HG02588 (cell line): Measurements from ENCODE around the gene EFCAB3.
"Not testable (repeated sequence)": the region's sequence is repeated elsewhere in the genome, so short reads cannot be mapped to it uniquely, and the experiment has no call there.

Experiments
- ATAC-seq: cut with Tn5 transposase; IDR thresholded peaks from one replicate; pipeline ENCODE4 v1.9.1; 2021; ENCODE audit warnings: mild to moderate bottlenecking, moderate library complexity; ENCODE audit not compliant: unreplicated experiment

Gene EFCAB3

DNA sequence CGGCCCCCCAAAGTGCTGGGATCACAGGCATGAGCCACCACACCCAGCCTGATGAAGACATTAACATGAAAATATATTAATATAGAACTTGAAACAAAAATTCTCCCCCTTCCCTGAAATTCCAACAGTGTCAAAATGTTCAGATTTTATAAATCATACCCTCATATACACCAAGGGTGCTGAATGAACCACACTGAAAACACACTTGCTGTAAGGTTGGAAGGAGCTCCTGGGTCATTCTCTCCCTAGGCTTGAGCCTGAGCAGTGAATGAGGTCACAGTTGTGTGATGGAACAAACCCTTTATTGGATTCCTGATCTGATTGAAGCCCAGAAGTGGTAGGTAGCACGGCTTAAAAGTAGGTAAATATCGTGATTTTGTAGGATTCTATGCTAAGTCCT is at the start of gene EFCAB3:
TSS of gene EFCAB3 (plus strand) at position 301 of the 400 bp plus-strand sequence. CDS start 2,427 bp downstream, outside the sequence.
- ATAC-seq, result no peak

DNA sequence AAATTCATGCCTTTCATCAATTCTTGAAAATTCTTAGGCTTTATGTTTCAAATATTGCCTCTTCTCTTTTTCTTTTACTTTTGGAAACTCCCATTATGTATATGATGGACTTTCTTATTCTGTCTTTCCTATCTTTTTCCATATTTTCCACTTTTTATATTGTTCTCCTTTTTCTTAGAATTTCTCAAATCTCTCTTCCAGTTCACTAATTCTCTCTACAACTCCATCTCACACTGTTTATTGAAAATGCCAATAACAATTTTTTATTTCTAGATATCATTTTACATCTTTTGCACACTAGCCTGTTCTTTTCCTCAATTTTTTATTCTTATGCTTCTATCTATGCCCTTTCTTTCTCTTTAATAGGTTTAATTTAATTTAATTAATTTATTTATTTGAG is 43.8 kb upstream of the EFCAB3 start:
- no peak for ATAC-seq

DNA sequence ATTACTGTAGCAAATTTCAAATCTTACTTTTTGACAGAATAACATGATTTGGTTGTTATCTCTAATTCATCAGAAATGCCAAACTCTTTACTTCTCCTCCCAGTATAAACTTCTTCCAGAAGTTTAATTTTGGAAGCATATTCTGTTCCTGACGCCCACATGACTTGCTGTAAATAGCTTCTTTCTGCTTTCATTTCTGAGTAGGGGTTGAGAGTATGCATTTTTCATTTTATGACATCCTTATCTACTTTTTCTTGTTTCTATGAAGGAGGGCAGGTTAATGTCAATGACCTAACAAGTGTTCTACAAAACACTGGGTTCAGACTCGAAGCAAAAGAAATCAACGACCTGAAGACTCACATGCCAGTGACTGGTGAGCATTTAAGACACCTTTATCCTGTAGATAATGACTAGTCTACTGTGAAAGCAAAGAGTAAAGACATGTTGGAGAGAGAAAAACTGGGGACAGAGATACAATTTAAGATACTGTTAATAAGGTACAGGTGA is 36.5 kb upstream of the EFCAB3 start:
- ATAC-seq, result no peak

DNA sequence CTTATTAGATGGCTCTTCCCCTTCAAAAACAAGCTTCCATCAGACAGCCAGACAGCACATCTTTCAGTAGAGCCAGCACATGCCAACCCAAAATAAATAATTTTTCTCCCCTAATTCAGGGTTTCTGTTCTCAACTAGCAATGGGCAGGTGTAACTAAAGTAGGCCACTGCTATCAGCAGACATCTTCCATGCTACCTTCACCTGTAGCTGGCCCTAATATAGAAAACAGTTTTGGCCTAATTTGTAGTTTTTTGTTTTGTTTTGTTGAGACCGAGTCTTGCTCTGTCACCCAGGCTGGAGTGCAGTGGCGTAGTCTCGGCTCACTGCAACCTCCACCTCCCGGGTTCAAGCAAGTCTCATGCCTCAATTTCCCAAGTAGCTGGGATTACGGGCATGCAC is 29.2 kb upstream of the EFCAB3 start:
- no peak for ATAC-seq

DNA sequence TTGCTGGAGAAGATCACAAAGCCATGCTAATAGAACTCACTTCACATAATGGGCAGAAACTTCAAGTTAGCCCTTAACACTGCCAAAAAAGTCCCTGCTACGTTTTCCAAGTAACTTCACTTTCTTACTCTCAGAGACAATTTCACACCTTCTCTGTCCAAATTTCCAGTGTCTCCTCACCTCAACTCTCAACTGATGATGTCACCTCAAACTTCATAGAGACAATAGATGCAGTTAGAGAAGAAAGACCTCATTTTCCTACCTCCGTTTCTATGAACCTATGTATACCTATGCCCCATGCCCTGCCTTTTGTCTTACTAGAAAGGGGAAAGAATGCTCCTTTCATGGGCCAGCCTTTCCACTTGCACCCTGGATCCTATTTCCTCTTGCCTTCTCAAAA is 14.2 kb upstream of the EFCAB3 start:
- ATAC-seq, result no peak

DNA sequence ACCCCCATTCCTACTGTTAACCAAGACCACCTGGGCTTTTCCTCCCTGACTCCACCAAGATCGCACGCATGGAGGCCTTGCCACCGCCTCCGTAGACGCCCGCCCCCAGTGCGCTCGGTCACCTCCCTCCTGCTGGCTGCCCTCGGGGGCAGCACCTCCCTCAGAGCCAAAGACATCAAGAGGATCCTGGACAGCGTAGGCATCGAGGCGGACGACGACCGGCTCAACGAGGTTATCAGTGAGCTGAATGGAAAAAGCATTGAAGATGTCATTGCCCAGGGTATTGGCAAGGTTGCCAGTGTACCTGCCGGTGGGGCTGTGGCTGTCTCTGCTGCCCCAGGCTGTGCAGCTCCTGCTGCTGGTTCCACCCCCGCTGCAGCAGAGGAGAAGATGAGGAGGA is 1.2 kb downstream of the EFCAB3 start:
- no peak for ATAC-seq

DNA sequence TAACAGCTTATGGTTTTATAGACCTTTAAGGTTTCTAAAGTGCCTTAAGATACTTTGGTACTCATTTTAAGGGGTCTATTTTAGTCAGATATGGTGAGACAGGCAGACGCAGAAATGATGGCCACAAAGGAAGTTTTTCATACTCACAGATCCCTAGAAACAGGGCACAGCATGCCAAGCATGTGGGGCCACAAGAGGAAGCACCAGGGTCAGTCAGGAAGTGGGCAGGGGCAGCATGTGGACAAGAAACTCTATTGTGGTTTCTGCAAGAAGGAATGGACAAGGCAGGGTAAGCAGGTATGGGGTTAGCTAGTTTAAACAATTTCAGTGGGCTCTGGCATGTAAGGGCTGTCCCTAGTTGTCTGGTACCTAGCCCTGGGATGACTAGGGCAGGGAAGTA is 8.5 kb downstream of the EFCAB3 start:
- no peak for ATAC-seq

DNA sequence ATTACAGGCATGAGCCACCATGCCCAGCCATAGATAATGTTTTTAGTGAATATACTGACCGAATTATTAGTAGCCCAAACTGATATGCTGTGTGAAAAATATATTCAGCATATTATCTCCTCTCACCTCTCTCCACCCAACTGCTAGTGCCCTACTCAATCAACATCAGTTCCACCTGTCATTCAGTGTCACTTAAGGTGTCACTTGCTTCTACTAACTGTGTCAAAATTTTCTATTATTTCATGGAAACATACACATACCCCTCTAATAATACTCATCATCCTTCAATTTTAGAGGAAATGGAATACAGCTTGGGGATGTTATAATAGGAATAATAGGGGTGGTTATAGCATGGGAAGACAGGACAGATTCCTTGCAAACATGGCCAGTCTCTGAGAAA is 12.6 kb downstream of the EFCAB3 start:
- ATAC-seq, result no peak

DNA sequence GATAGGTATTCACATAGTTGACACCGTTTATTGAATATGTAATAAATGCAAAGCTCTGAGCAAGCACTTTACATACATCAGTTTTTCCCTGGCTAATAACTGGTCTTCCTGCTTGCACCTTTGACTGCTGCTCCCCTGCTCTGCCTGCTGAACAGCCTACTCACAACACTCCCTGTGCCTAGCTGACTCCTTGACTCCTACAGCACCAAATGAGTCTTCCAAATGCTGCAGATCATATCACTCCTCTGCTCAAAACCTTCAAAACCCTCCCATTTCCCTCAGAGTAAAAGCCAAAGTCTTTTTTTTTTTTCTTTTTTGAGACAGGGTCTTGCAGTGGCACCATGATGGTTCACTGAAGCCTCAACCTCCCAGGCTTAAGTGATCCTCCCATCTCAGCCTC is 18.5 kb downstream of the EFCAB3 start:
- ATAC-seq, result no peak

DNA sequence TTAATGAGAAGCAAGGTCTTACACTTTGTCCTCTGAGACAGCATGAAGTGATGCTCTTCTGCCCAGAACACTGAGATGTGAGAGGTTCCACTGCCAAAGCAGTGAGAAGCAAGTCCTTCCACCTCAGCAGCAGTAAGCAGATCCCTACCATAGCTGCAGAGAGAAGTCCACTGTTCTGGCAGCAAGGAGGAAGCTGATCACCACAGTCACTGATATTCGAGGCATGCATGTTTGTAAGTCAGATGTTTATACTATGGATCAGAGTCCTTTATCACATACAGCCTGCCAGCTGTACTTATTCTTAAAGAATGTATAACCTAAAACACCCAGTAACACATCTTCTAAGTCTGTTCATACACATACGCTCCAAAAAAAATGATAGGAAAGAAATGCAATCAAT is 25.1 kb downstream of the EFCAB3 start:
- no peak for ATAC-seq

DNA sequence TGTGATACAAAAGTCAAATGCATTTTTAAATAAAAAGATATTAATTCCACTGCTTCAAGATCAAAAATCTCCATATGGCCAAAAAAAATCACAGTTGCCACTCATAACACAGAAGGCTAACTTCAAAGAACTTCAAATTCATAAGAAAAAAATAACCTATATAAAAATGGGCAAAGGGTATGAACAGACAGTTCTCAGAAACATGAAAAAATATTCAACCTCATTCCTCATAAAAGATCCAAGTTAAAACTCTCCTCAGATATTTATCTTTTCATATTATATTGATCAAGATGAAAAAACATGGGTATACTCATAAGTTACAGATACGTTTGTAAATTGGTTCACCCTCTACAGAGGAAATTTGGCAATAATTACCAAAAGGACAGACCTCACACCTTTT is 32.7 kb downstream of the EFCAB3 start:
- ATAC-seq, result not testable (repeated sequence)

DNA sequence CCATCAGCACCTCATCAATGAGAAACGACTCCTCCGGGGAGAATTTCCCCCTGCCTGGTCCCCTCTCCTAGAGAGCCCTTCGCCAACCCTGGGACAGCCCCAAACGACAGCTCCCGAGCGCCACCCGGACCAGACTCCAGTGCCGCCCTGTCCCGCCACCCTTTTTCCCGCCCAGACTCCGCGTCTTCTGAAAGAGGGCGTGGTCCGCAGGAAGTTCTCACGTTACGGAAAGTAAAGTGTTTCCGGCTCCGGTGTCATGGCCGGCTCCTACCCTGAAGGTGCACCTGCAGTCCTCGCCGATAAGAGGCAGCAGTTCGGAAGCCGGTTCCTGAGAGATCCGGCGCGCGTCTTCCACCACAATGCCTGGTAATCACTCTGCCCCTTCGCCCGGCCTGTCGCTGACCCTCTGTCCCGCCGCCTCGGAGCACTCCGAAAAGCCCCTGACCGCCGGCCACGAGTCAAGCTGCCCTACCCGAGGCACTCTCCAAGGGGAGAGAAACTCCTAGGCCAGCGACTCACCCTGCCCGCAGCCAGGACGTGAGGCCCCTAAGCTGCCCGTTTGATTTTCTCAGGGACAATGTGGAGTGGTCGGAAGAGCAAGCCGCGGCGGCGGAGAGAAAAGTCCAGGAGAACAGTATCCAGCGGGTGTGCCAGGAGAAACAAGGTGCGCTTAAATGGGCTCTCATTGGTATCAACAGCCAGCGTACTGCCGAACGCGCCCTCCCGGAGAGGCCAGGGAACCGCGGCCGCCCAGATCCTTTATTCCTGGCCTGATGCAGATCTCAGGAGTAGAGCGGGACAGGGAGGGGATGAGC is 43.5 kb downstream of the EFCAB3 start, which contains the start of gene METTL2A:
TSS of gene METTL2A (plus strand) at position 251 of the 815 bp plus-strand sequence. CDS start at position 257, 6 bp downstream.
- ATAC-seq, result peak; percentile 90

DNA sequence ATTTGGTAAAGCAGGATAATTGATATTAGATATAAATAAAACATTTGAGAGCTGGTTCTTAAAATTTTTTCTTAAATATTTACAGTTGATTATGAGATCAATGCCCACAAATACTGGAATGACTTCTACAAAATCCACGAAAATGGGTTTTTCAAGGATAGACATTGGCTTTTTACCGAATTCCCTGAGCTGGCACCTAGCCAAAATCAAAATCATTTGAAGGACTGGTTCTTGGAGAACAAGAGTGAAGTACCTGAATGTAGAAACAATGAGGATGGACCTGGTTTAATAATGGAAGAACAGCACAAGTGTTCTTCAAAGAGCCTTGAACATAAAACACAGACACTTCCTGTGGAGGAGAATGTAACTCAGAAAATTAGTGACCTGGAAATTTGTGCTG is 45.9 kb downstream of the EFCAB3 start:
- ATAC-seq, result not testable (repeated sequence)

DNA sequence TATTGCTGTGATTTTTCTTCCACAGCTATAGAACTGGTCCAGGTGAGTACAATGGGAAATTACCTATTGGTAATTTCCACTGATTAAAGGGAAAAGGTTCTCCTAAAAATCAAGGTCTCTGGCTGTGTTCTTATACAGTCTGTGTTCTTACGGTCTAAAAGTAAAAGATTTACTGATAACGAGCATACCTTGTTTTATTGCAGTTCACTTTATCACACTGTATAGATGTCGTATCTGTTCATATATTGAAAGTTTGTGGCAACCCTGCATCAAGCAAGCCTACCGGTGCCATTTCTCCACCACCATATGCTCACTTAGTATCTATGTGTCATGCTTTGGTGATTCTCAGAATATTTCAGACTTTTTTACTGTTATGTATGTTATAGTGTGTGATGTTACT is 54.9 kb downstream of the EFCAB3 start:
- not testable (repeated sequence) for ATAC-seq

DNA sequence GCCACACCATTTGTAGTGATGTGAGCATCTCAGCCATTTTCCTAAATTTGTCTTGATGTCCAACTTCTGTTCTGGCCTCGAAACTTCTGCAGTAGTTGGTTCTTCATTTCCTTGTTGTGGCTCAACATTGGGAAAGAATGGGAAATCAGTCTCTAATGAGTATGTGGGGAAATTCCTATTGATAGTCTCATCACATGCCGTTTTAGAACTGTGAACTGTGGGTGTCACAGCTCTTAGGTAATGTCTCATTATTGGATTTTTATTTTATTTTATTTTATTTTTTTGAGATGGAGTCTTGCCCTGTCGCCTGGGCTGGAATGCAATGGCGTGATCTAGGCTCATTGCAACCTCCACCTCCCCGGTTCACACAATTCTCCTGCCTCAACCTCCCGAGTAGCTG is 60.8 kb downstream of the EFCAB3 start:
- not testable (repeated sequence) for ATAC-seq

DNA sequence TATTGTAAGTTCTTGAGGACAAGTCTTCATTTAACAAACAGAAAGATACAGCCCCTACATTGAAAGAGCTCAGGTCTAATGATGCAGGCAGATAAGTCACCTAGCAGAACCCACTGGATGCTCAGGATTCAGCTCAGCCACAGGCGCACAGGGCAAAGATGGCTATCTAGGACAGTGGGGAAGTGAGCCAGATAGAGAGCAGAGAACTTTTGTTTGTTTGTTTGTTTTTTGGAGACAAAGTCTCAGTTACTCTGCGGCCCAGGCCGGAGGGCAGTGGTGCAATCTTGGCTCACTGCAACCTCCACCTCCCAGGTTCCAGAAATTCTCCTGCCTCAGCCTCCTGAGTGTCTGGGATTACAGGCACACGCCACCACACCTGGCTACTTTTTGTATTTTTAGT is 63.7 kb downstream of the EFCAB3 start:
- no peak for ATAC-seq

DNA sequence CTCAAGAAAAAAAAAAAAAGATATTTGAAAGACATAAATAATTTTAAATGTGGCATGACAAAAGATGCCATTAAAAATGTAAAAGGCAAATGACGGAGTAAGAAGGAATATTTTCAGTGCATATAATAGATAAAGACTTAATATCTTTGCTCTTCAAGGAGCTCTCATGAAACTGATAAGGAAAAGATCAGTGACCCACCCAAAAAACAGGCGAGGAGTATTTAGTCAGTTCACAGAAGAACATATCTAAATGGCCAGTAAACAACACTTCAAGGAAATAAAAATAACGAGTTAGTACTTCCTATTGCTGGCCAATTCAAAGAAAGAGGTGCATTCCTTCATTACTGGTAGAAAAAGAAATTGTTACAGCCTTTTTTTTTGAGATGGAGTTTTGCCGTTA is 65.4 kb downstream of the EFCAB3 start:
- ATAC-seq, result not testable (repeated sequence)

DNA sequence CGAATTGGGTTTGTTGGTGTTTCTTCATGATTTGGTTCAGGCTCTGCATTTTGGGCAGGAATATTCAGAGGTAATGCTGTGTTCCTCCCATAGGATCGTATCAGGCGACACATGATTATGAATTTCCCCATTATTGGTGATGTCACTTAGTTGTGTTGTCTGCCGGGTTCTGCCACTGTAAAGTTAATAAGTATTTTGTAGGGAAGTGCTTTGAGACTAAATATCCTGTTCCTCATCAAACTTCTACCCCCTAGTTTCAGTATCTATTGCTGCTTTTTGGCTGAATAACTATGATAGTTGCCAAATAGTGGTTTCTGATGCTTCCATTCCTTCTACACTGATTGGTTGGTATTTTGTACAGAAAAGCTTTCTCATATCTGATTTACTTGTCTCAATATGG is 71.8 kb downstream of the EFCAB3 start:
- ATAC-seq, result not testable (repeated sequence)

DNA sequence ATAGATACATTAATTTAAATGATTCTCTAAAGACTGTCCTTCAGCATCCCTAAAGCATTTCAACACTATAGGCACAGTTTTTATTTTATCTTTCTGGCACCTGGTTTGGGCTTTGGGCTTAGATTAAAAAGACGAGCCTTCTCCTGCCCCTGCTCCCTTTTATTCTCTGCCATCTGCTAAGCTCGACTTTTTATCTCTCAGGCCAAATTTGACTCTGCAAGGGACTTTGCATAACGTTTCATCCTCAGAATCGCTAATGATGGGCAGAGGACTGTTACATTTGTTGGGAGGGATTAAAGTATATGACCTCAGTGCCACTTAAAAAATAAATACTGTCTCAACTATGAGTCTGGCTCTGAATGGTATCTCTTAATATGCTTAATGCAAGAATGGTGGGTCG is 72.7 kb downstream of the EFCAB3 start:
- ATAC-seq, result not testable (repeated sequence)

DNA sequence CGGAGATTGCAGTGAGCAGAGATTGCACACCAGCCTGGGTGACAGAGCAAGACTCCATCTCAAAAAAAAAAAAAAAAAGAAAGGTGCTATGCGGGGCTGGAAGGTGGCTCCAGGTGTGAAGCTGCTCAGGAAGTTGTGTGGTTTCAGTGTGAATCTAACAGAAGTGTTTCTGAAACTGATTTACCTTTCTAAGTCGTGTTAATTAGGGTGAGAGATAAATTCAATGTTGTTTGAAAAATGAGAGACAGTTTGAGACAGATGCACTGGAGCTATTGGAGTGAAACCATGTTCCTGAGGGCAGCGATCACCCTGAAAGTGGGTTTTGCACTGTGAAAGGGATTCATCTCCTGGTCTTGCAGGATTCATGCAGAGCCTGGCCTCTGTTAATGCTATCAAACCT is 73.3 kb downstream of the EFCAB3 start:
- peak; percentile 25 for ATAC-seq

DNA sequence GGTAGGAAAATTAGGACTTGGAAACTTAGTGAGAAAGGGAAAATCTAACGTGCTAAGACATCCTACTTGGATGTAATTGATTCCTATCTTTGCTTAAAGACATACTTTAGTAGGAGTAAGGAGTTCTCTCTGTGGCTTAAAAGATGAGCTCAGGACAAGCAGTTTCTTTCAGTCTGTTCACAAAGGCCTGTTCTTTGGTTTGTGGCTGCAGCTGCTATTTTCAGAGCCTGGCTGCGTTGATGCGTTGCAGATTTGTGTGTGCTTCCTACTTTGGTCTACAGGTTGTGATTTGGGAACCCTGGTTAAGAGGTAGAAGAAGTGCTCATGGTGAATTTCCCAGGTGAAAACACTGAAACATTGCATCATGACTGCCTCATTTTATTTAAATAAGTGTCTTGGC is 73.8 kb downstream of the EFCAB3 start:
- ATAC-seq, result peak; percentile 41

DNA sequence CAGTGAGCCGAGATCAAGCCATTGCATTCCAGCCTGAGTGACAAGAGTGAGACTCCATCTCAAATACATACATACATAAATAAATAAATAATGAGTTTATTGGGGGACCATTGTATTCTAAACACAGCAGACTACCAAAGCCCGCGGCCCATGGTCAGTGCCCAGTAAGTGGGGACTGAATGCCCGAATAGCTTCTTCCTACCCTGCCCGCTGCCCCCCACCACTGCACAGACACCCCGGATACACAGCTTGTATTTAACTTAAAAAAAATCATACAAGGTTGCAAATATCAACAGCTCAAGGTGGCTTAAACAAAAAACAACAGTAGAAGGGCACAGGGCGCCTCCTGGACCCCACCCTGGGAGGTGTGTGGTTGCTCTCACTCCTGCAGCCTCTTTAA is 75.7 kb downstream of the EFCAB3 start:
- ATAC-seq, result no peak

DNA sequence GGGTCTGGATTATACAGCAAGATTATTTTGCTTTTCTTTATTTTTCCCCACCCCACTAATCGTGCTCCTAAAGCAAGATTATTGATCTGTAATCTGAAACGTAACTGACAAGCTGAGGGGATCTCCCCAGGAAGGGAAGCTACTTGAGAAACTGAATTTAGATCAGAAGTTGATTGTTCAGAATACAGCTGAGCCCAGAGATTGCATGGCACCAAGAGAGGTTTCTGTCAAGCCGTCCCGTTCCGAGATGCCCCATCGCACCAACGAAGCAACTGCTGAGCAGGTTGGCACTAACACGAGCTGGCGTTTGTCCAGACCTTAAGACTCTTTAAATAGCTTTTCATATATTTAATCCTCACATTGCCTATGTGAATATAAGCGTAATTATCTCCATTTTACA is 78.1 kb downstream of the EFCAB3 start:
- ATAC-seq, result not testable (repeated sequence)
